Activated naive CD4-positive, alpha-beta T cell treated with Interleukin-2 at 50 U/mL for 16 hours (primary cell): Measurements from ENCODE around the gene TAF4B.
"Not testable (repeated sequence)": the region's sequence is repeated elsewhere in the genome, so short reads cannot be mapped to it uniquely, and the experiment has no call there.

Experiments used
- DNase-seq: peaks from one replicate; pipeline ENCODE4 v3.0.0-alpha.2; 2020

Gene TAF4B

GRCh38 chr18:26226229-26227050 is at the start of gene TAF4B:
Gene TAF4B, plus strand, starts transcription at chr18:26226445. Its CDS starts 489 bp downstream, at chr18:26226934.
- DNase-seq = peak; percentile 95

GRCh38 chr18:26181343-26181826 is 44.9 kb upstream of the TAF4B start:
- DNase-seq = no peak

GRCh38 chr18:26183395-26184112 is 42.7 kb upstream of the TAF4B start:
- no peak for DNase-seq

- DNase-seq = no peak
These were observed 41.0 kb upstream of the TAF4B start for GRCh38 chr18:26185267-26185666.

- DNase-seq = peak; percentile 18
These were observed 35.7 kb upstream of the TAF4B start for GRCh38 chr18:26190506-26190905.

- no peak for DNase-seq
These were observed 34.0 kb upstream of the TAF4B start for GRCh38 chr18:26192233-26192632.

- DNase-seq = no peak
These were observed 29.6 kb upstream of the TAF4B start for GRCh38 chr18:26196605-26197004.

GRCh38 chr18:26202001-26202400 is 24.2 kb upstream of the TAF4B start:
- DNase-seq = not testable (repeated sequence)

- no peak for DNase-seq
These were observed 20.9 kb upstream of the TAF4B start for GRCh38 chr18:26205318-26205717.

- no peak for DNase-seq
These were observed 19.8 kb upstream of the TAF4B start for GRCh38 chr18:26206488-26206887.

- no peak for DNase-seq
These were observed 18.3 kb upstream of the TAF4B start for GRCh38 chr18:26207937-26208336.

- DNase-seq = no peak
These were observed 17.3 kb upstream of the TAF4B start for GRCh38 chr18:26208977-26209376.

GRCh38 chr18:26210147-26210546 is 16.1 kb upstream of the TAF4B start:
- DNase-seq = no peak

GRCh38 chr18:26215247-26215970 is 10.8 kb upstream of the TAF4B start:
- DNase-seq = peak; percentile 9

GRCh38 chr18:26225022-26225693 is 1.1 kb upstream of the TAF4B start:
- DNase-seq = no peak

GRCh38 chr18:26225915-26226228 is 373 bp upstream of the TAF4B start:
- DNase-seq = no peak

GRCh38 chr18:26227051-26227670 is 916 bp downstream of the TAF4B start:
- no peak for DNase-seq

- DNase-seq = no peak
These were observed 2.5 kb downstream of the TAF4B start for GRCh38 chr18:26228562-26229260.

GRCh38 chr18:26230497-26230896 is 4.3 kb downstream of the TAF4B start:
- no peak for DNase-seq

GRCh38 chr18:26233208-26233607 is 7.0 kb downstream of the TAF4B start:
- no peak for DNase-seq

- not testable (repeated sequence) for DNase-seq
These were observed 11.1 kb downstream of the TAF4B start for GRCh38 chr18:26237363-26237762.

- not testable (repeated sequence) for DNase-seq
These were observed 12.5 kb downstream of the TAF4B start for GRCh38 chr18:26238718-26239117.
